GM19455 (cell line): ENCODE data around the gene HOXC12.

ENCODE experiments used
- ATAC-seq: cut with Tn5 transposase; IDR thresholded peaks from one replicate; pipeline ENCODE4 v1.9.1; 2021; ENCODE audit not compliant: unreplicated experiment

HOXC12 gene

DNA sequence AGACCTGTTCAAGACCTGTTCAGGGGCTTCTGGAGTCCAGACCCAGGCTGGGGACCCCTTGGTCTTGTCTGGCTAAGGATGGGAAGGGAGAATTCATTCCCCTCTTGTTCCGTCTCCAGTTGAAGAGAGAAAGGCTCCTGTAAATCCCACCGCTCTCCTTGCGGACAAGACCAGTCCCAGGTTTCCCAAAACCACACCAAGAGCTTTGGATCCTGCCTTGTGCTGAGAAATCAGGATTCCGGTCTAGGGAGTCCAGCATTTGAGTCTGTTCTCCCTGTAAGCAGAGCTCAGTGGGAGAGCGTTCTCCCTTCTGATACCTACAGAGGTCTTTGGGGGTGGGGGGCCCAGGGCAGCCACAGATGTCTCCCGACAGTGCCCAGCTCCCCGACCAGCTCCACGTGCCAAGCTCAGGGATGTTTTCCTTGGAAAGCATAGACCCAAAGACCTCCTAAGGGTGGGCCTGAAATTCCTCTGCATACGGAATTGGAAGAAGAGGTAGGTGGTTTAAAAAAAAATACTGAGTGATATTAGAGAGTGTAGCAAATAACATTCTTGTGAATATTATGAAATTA, 14.2 kb upstream of the HOXC12 start:
- ATAC-seq, result no peak

DNA sequence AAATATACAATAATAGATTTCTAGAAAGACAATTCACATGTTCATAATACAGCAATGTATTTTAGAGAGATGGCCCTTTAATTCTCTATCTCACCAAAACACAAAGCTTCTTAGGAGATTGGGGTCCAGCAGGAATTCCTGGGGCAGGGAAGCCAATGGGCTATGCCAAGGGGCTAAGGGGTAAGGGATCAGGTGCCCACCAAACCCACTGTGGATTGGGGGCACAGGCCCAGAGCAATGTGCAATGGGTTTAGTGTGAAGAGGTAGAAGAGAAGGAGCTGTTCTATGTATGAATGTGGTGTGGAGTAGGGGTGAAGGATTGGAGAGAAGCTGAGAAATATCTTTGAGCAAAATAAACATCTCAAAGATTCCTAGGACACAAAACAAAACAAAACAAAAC, 13.5 kb upstream of the HOXC12 start:
- ATAC-seq, result no peak

DNA sequence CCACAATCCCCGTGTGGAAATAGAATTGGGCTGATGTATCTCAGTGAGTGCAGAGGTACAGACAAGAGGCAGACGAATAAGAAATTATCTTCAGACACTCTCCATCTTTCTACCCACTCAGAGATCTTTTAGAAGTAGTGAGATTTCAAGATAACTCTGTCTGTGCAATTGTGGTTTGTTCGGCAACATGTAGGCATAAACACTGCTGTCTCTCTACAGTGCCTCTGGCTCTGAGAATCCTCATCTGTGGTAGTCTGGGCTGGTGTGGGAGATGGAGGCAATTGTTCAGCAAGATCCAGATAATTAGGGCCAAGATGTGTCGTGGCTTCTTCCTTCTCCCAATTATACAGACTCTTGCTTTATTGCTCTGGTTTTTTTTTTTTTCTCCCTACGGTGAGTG, 13.0 kb upstream of the HOXC12 start:
- no peak for ATAC-seq

DNA sequence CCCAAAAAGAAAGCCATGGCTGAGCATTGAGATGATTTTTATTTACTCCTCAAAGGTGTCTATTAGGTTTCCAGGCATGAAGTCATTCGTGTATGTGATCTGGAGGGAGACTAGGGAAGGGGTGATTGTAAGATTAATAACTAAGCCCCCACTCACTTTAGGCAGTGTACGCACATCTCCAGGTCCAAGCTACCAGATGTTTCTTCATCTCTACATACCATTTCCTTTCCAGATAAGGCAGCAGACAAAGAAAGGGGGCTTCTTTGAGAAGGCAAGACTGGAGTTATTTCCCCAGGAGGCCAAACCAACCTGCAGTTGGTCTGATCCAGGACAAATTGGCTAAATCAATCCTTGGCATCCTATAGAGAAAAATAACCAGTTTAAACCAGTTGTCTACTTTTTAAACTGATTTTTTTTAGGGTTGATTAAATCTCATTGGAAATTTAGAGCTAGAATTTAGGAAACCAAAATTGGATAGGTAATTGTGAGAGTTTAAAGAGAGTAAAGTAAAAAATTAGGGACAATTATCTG, 12.2 kb upstream of the HOXC12 start:
- no peak for ATAC-seq

DNA sequence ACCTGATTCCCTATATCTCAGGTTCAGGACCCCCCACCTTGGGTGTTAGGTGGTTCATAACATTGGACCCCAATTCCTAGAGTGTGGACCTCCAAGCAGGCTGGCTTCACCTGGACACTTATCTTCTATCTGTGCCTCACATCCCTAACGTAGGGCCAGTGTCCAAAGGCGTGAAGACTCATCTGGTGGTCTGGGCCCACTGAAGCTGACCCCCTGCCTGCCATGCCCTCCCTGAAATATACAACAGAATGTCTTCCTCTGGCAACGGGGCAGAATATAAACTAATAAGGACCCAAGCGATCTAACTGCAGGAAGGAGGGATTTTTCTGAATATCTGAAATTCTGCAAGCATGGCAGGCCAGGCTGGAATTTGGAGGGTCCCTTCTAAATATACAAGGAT, 10.5 kb upstream of the HOXC12 start:
- ATAC-seq, result no peak

DNA sequence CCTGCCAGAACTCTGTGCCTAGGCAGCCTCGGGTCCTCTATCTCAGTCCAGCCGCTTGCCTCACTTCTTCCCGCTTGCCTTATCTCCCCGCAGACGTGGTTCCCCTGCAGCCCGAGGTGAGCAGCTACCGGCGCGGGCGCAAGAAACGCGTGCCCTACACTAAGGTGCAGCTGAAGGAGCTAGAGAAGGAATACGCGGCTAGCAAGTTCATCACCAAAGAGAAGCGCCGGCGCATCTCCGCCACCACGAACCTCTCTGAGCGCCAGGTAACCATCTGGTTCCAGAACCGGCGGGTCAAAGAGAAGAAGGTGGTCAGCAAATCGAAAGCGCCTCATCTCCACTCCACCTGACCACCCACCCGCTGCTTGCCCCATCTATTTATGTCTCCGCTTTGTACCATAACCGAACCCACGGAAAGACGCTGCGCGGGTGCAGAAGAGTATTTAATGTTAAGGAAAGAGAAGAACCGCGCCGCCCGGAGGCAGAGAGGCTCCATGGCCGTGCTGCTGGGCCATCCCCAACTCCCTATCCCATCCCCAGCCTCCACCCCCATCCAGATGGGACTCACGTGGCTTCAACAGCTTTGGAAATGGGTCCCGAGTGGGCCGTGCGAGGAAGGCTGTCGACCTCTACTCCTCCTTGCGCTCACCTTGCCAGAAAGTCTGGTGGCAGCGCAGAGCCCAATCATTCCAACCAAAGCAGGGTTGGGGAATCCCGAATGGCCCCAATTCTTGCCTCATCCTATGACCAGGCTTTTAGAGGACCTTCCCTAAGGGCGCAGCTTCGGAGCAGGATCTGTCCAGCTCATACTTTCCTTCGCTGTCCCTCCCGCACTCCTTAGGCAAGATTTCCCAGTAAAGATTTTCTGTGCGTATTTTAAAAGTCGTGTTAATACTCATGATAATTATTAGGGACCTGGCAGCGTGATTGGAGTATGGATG, 9.5 kb upstream of the HOXC12 start:
- ATAC-seq, result no peak

DNA sequence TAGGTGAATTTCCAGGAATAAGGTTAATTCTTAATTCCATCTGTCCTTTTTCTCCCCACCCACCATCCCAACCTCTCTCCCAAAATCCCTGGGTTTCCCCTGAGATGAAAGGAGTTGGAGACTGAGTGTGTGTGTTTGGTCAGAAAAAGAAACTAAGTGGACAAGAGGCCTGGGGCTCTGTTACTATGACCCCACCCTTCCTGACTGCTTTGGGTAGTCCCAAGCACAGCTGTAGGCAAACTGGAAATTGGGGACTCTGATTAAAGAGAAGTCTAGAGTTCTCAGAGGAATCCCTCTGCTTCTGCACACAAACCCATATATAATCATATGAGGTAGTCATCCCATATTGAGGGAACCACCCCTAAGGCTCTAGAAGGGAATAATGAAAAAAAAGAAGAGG, 7.0 kb upstream of the HOXC12 start:
- ATAC-seq, result no peak

DNA sequence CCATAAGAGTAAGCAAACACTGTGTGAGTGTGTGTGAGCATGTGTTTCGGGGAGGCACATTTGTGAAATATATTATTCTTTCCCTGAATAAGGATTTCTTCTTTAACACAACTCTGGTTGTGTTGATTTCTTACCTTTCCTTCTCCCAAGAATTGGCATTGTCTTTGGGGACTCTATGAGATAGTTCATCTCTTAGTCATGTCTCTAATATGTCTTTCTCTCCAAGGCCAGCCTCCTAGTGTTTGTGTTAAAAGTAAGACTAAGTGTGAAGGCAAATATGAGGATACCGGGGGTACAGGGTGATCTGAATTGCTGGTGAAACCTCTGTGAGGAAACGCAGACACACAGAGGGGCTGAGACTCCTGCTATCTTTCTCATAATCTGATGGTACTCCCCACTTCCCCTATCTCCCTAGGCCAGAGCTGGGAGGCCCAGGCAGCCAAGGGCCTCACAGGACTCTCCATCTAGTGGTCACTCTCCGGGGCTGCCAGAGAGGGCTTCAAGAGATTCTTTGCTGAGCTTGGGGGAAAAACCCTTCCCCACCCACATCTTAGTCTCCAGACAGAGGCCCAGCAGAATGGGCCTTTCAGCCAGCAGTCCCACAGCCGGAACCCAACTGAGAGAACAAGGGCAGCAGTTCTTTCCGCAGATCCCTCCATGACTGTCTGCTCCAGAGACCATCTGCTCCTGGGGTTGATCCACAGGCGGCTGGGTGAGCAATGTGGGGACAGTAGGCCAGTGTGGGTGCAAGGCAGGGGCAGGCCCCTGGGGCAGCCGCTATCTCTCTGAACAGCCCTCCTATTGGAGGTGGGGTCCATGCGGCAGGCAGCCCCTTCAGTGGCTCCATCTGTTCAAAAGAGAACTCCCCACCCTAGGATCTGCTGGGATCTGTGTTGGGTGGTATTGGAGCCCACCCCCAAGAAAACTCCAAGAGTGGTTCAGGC, 5.8 kb upstream of the HOXC12 start:
- ATAC-seq, result no peak

DNA sequence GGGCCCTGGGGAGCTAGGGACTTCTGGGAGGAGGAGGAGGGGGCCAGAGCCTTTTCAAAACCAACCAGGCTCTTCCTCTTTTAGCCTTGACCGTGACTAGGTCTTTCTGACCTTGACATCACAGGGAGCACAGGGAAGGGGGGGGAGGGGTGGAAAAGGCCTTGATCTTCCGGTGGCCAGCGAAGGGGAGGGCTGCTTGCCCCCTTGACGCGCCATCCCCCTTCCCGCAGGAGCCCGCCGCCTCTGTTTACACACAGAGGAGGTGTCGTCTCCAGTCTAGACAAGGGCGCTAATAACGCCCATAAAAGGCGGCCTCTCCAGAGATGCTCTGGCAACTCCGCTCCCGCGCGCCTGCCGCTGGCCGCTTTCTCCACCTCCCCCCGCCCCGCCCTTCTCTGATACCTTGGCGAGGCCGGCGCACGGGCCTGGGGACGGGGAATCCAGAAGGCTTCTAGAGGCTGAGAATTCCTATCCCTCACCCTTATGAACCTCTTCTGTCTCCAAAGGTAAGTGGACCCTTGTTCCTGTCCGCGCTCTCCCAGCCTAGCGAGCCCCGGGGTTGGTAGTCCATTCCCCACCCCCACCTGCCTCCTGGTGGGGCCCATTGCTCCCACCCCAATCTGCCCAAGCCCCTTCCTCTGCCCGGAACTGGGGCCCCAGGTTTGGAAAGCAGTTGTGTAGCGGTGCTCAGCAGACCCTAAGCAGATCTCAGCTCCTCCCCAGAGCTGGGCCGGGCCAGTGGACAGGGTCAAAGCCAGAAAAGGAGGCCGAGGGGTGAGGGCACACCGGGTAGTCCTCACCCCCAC, 4.9 kb upstream of the HOXC12 start:
- no peak for ATAC-seq

DNA sequence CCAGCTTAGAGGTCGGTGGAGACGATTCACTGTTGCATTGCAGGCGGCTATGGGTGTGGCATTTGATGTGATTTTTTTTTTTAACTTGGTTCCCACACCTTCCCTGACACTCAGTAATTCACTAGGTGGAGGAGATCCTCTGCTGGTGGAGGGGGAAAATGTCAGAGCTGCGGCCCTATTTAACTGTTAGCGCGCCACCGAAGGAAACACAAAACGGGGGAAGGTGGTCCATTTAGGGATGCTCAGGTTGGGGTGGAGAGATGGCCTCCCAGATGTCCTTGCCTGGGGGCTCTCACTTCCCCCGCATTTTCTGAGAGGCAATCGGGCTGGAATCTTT, 4.3 kb upstream of the HOXC12 start:
- ATAC-seq, result no peak

DNA sequence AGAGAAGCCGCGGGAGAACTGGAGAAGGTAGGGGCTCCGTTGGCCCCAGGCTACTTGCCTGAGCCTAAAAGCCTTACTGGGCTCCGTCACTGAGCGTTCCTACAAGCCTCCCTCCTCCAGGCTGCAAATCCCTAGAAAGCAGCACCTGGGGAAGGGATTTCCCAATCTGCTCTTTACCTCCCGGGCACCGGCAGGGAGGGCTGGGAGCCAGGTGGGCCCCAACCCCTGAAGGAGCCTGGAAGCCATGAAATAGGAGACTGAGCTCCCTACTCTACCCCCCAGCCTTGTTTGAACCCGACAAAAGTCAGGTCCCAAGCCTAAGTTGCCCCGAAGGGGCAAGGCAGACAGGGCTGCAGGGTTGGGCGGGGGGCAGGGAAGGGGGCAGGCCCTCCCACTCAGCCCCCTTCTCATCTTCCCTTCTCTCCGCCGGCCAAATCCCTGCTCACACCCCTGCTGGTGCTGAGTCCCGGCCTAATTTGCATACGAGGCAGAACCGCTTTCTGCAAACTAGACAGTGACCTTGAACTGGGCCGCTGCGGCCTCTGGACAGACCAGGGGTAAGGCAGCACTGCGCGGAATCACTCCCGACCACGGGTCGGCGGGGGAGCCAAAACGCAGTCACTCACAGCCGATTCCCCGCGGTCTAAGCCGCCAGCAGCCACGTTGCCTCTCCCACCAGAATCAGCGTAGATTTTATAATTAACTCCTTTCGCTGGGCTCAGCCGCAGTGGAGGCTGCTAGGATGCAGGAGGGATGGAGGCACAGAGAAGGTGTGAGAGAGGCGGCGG, 3.7 kb upstream of the HOXC12 start:
- no peak for ATAC-seq

DNA sequence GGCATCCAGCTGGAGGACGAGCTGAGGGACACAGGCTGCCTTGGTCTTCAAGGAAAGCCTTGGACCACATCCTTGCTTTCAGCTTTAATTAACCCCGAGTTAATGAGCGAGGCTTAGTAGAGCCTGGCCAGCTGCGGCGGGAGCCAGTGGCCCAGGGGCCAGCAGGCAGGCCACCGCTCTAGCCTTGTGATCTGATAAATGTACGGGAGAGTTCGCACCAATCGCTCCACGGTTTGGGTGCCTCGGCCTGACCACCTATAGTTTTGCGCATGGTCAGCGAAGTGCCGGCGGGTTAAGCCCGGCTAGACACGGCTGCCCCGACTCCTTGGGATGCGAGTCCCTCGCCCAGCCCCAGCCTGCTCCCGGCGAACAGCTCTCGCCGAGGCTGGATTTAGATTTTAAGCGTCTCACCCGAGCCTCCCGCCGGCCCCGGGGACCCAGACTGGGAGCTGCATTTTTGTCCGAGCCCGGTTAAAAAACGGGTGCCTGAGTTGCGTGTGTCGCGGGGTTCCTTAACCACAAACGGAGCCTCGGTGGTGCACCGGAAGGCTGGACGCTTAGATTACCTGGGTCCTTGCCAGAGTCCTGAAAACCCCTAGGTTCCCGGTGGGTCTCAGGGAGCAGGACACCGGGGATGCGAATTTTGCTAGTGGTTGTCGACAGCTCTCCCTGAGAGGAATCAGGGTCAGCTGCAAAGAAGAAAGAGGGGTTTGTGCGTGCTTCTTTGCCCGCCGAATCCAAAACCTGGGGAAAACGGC, 2.9 kb upstream of the HOXC12 start:
- ATAC-seq, result no peak

DNA sequence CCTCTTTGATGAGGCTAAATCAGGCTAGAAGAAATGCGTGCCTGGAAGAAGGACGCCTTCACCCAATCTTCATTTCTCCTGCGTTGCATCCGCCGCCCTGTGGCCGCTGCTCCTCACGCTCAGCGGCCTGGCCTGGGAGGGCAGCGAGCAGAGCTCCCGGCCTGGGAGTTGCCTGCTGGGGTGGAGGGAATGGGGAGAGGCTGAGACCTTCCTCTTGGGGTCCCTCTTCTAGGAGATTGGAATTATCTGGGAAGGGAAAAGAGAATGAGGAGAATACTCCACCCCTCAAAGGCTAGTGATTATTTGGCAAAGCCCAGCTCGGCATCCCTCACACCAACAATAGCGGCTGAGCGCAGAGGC, 2.4 kb upstream of the HOXC12 start:
- ATAC-seq, result no peak

DNA sequence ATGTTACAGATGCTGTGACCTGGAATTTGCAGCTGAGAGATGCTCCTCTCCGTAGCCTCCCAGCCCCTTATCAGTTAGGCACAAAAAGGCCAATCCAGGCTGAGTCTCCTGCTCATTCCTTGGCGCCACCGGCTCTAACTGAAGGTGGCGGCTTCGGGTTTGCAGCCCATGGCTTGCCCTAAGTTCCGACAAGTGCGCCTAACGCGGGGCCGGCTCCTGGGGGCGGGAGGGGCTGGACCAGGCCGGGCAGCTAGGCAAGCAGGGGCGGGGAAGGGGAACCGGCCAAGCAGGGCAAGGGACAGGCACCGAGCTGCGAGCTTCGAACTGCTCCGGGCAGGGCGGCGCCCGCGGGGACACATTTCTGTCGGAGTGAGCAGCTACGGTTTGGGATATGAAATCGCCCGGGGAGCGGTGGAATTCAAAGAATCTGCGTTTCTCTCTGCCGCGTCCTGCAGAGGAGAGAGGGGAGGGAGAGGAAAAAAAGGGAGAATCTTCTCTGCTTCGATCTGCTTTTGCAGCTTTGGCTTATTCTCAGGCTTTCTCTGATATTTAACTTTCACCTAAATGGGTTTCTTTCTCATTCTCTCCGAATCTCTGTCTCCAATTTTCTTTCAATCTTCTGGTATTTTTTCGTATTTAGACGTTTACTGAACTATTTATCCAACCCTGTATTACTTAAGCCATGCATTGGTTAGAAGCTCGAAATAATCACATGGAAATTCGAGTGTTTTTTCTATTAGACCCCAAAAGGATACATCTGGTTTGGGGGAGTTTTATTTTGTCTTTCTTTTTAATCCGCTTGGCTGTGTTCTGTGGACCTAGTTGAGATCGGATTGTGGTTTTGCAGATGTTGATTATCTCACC, 1.6 kb upstream of the HOXC12 start:
- ATAC-seq, result no peak

DNA sequence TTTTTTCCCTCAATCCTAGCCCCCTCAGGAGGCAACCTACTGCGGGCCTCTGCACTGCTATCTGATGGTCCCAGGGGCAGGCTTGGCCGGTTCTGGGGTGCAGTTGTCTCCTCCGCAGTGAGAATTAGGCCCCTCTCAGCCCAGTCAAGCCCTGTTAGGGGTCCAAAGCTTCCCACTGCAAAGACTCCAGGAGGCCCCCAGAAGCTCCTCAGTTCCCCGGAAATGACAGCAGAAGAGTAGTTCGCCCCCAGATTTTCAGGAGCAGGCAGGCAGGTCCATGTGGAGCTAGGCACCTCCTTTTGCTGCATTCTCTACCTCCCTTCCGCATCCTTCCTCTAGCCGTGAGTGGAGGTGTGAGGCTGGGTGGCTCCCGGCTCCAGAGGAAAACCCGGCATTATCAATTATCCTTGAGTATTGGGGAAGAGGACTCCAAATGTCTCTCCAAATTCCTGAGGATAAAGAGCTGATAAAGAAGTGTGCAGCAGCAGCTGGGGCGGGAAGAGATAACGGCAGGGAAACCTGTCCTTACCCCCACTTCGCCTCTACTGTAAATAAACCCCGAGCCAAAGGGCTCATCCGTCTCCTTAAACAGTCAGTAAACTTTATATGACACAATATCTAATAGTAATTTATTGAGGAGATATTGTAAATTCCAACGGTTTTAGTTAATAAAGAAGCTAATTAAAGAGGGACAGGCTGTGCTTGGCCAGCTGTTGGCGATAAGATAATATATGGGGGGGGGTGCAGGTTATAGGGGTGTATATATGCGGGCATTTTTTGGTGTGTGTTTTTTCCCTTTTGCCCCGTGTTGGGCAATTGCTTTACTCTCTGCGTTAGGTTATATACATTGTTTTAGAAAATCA, 641 bp upstream of the HOXC12 start:
- no peak for ATAC-seq

DNA sequence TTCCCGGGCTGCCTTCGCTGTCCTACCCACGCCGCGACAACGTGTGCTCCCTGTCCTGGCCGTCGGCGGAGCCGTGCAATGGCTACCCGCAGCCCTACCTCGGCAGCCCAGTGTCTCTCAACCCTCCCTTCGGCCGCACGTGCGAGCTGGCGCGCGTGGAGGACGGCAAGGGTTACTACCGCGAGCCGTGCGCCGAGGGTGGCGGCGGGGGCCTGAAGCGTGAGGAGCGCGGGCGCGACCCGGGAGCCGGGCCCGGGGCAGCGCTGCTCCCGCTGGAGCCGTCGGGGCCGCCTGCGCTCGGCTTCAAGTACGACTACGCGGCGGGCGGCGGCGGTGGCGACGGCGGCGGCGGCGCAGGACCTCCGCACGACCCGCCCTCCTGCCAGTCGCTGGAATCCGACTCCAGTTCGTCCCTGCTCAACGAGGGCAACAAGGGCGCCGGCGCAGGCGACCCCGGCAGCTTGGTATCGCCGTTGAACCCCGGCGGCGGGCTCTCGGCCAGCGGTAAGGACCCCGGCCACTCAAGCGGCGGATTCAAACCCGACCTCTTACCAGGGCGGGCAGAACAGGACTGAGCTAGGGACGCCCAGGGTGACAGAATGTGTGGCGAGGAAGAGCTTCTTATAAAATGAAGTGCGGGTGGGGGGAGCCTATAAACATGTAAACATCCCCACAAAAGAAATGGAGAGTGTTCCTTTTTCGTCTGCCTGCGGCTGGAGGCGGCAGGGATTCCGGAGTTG, 503 bp downstream of the HOXC12 start:
- ATAC-seq, result no peak
